Panc1 (cell line): ENCODE results near the gene CAMKMT. TPM values are rescaled to one million over a fixed set of nuclear protein-coding genes. Genes with fewer than 3 reads are reported as not detected.

Experiments
- ATAC-seq: fragments of 200-7000 bp; cut with Tn5 transposase; 2 replicates; pipeline ENCODE4 v1.9.1; 2020; ENCODE audit warnings: mild to moderate bottlenecking, moderate library complexity
- BruUV-seq: library from RNA; stranded (reverse); fragments of 400-500 nt; replicated peaks from 2 replicates; lab custom pipeline; 2021; lab: Mats Ljungman, UMichigan
- CTCF ChIA-PET: fragments of 300-600 bp; sonication (Branson Sonifier 250); formaldehyde crosslinking; loops from one replicate; lab custom pipeline; 2022; ENCODE audit warnings: antibody characterized with exemption; lab: Charles Lee
- POLR2A ChIA-PET: fragments of 300-600 bp; sonication (Branson Sonifier 250); formaldehyde crosslinking; loops from one replicate; lab custom pipeline; 2022; ENCODE audit warnings: antibody characterized with exemption; lab: Charles Lee
- DNase-seq: peaks from one replicate; pipeline ENCODE4 v3.0.0-alpha.2; 2010; ENCODE audit warnings: low read depth, low spot score
- H3K27ac ChIP-seq: 2 replicates; pipeline ENCODE4 v1.5.1; 2011; ENCODE audit warnings: mild to moderate bottlenecking, low read length, inconsistent platforms
- H3K27me3 ChIP-seq: fragments of 200-500 bp; sonication (Bioruptor generic); 2 replicates; pipeline ENCODE4 v1.6.0; 2014; ENCODE audit warnings: low read length, inconsistent platforms; ENCODE audit not compliant: control insufficient read depth, insufficient read depth
- H3K36me3 ChIP-seq: fragments of 200-500 bp; sonication (Bioruptor generic); 2 replicates; pipeline ENCODE4 v1.5.1; 2014; ENCODE audit warnings: inconsistent platforms, mild to moderate bottlenecking, low read length, moderate library complexity; ENCODE audit not compliant: control insufficient read depth, insufficient read depth
- H3K4me1 ChIP-seq: 2 replicates; pipeline ENCODE4 v1.5.1; 2011; ENCODE audit warnings: inconsistent platforms, mild to moderate bottlenecking, low read length, moderate library complexity; ENCODE audit not compliant: control insufficient read depth, insufficient read depth
- H3K4me3 ChIP-seq, 2 experiments: 2 replicates each; pipeline ENCODE4 v1.5.1; 2011 to 2012; ENCODE audit warnings: low read depth in 2 of 2, low read length in 2 of 2, mild to moderate bottlenecking in 2 of 2, inconsistent platforms in 1 of 2, moderate library complexity in 1 of 2
- H3K9me3 ChIP-seq: fragments of 200-500 bp; sonication (Bioruptor generic); 2 replicates; pipeline ENCODE4 v1.5.1; 2014; ENCODE audit warnings: low read depth, mild to moderate bottlenecking, inconsistent platforms, low read length, moderate library complexity; ENCODE audit not compliant: control insufficient read depth, insufficient read depth
- CTCF ChIP-seq: fragments of 450-650 bp; IDR thresholded peaks from 2 replicates; pipeline ENCODE4 v1.5.1; 2017; ENCODE audit warnings: mild to moderate bottlenecking
- POLR2AphosphoS5 ChIP-seq: IDR thresholded peaks from 2 replicates; pipeline ENCODE4 v1.6.1; 2012; ENCODE audit warnings: mild to moderate bottlenecking, low read depth, low read length, moderate library complexity
- SIN3A ChIP-seq: IDR thresholded peaks from 2 replicates; pipeline ENCODE4 v1.6.1; 2012; ENCODE audit warnings: low read depth, mild to moderate bottlenecking, low read length, moderate library complexity, borderline replicate concordance; ENCODE audit not compliant: insufficient read depth
- TCF7L2 ChIP-seq: IDR thresholded peaks from 2 replicates; pipeline ENCODE4 v1.6.1; 2011; ENCODE audit warnings: mild to moderate bottlenecking, low read depth, low read length, inconsistent platforms
- in situ Hi-C: cut with HindIII; loops from 2 replicates; pipeline ENCODE4 v1.10.0; 2016; ENCODE audit warnings: low sequenced_read_pairs, low pct_unique_long_range_greater_than_20kb
- intact Hi-C: fragments of 100-400 bp; cut with micrococcal nuclease; formaldehyde crosslinking; loops from one replicate; pipeline ENCODE4 v1.10.0; 2022; ENCODE audit not compliant: unreplicated experiment
- total RNA-seq: library from RNA; stranded (reverse); gene quantifications from one replicate; pipeline ENCODE4 v1.2.1, GENCODE V29; 2021; ENCODE audit not compliant: unreplicated experiment
- TF ChIP-seq, protein P1 (sequence below), 2 experiments: IDR thresholded peaks; 2 replicates each; pipeline ENCODE4 v1.6.1; 2011 to 2012; ENCODE audit warnings: low read depth in 2 of 2, control low read depth in 1 of 2, low read length in 1 of 2, mild to moderate bottlenecking in 1 of 2, moderate library complexity in 1 of 2; ENCODE audit not compliant: insufficient read depth in 1 of 2

CAMKMT gene
- total RNA-seq, 1 experiment from 2014 or later: 12.6 TPM

- no TSS peak for BruUV-seq
- TF ChIP-seq TCF7L2 (no peak), SIN3A (no peak), POLR2AphosphoS5 (no peak), CTCF (no peak)
- TF ChIP-seq, protein P1, sequence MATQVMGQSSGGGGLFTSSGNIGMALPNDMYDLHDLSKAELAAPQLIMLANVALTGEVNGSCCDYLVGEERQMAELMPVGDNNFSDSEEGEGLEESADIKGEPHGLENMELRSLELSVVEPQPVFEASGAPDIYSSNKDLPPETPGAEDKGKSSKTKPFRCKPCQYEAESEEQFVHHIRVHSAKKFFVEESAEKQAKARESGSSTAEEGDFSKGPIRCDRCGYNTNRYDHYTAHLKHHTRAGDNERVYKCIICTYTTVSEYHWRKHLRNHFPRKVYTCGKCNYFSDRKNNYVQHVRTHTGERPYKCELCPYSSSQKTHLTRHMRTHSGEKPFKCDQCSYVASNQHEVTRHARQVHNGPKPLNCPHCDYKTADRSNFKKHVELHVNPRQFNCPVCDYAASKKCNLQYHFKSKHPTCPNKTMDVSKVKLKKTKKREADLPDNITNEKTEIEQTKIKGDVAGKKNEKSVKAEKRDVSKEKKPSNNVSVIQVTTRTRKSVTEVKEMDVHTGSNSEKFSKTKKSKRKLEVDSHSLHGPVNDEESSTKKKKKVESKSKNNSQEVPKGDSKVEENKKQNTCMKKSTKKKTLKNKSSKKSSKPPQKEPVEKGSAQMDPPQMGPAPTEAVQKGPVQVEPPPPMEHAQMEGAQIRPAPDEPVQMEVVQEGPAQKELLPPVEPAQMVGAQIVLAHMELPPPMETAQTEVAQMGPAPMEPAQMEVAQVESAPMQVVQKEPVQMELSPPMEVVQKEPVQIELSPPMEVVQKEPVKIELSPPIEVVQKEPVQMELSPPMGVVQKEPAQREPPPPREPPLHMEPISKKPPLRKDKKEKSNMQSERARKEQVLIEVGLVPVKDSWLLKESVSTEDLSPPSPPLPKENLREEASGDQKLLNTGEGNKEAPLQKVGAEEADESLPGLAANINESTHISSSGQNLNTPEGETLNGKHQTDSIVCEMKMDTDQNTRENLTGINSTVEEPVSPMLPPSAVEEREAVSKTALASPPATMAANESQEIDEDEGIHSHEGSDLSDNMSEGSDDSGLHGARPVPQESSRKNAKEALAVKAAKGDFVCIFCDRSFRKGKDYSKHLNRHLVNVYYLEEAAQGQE (IDR thresholded peaks at IDR 0.05; ENCODE audit: insufficient read depth in 1 of 2, low read depth in 2 of 2, low read length in 1 of 2): no peak
- ATAC-seq: no peak
- ChIA-PET CTCF (interaction anchor here (0.6 to 0.9 kb wide), 2 partner anchors 25 to 201 kb away, joined by 3 read pairs; no protein-coding TSS in a partner anchor), POLR2A (interaction anchor here (0.6 to 1.1 kb wide), 2 partner anchors 11 to 14 kb away, joined by 4 to 6 read pairs; no protein-coding TSS in a partner anchor)
- Histone ChIP-seq H3K27ac (no peak overlapping the region), H3K36me3 (no peaks in the 10 kb centered on the region), H3K27me3 (no peaks in the 10 kb centered on the region), H3K4me3 (no peak overlapping the region), H3K4me1 (no peaks in the 10 kb centered on the region), H3K9me3 (no peaks in the 10 kb centered on the region)
- intact Hi-C loops (no loop called here), in situ Hi-C loops (no loop called here)
- no peak for DNase-seq
Measured at GRCh38 chr2:44680983-44681531, 319.3 kb downstream of the CAMKMT start.

GRCh38 chr2:44682459-44682858, 320.7 kb downstream of the CAMKMT start:
- Histone ChIP-seq H3K36me3 (no peaks in the 10 kb centered on the region), H3K4me3 (no peak overlapping the region), H3K27ac (no peak overlapping the region), H3K9me3 (no peaks in the 10 kb centered on the region), H3K27me3 (no peaks in the 10 kb centered on the region), H3K4me1 (no peaks in the 10 kb centered on the region)
- no peak for TF ChIP-seq POLR2AphosphoS5
- TF ChIP-seq SIN3A: no peak
- TF ChIP-seq, protein P1 (IDR thresholded peaks at IDR 0.05; ENCODE audit: insufficient read depth in 1 of 2, low read depth in 2 of 2, low read length in 1 of 2): no peak
- no peak for TF ChIP-seq CTCF
- TF ChIP-seq TCF7L2: no peak
- no peak for DNase-seq
- in situ Hi-C loops: no loop called here
- no TSS peak for BruUV-seq
- intact Hi-C loops: no loop called here
- POLR2A ChIA-PET: no interaction called here
- CTCF ChIA-PET: no interaction called here
- ATAC-seq: no peak
